HG03571 (cell line): ENCODE measurements around the gene JMJD1C.
"Not testable (repeated sequence)": the region's sequence is repeated elsewhere in the genome, so short reads cannot be mapped to it uniquely, and the experiment has no call there.

Experiments used
- ATAC-seq: cut with Tn5 transposase; IDR thresholded peaks from one replicate; pipeline ENCODE4 v1.9.1; 2021; ENCODE audit not compliant: unreplicated experiment

Gene JMJD1C

GRCh38 chr10:63368365-63368764 is 97.4 kb downstream of the JMJD1C start:
- ATAC-seq: no peak

- ATAC-seq: no peak
Measured at GRCh38 chr10:63366933-63367332, 98.8 kb downstream of the JMJD1C start.

- ATAC-seq: no peak
Measured at GRCh38 chr10:63365976-63366765, 99.6 kb downstream of the JMJD1C start.

GRCh38 chr10:63364918-63365317 is 100.9 kb downstream of the JMJD1C start:
- no peak for ATAC-seq

- ATAC-seq: no peak
Measured at GRCh38 chr10:63363951-63364350, 101.8 kb downstream of the JMJD1C start.

- no peak for ATAC-seq
Measured at GRCh38 chr10:63355682-63356081, 110.1 kb downstream of the JMJD1C start.

- ATAC-seq: no peak
Measured at GRCh38 chr10:63352976-63353375, 112.8 kb downstream of the JMJD1C start.

- ATAC-seq: no peak
Measured at GRCh38 chr10:63348245-63348850, 117.4 kb downstream of the JMJD1C start.

- ATAC-seq: no peak
Measured at GRCh38 chr10:63346015-63346441, 119.7 kb downstream of the JMJD1C start.

- ATAC-seq: no peak
Measured at GRCh38 chr10:63344269-63344668, 121.5 kb downstream of the JMJD1C start.

- ATAC-seq: no peak
Measured at GRCh38 chr10:63343476-63343875, 122.3 kb downstream of the JMJD1C start.

- not testable (repeated sequence) for ATAC-seq
Measured at GRCh38 chr10:63339640-63340039, 126.1 kb downstream of the JMJD1C start.

- ATAC-seq: no peak
Measured at GRCh38 chr10:63337455-63338251, 128.1 kb downstream of the JMJD1C start.

GRCh38 chr10:63331586-63331985 is 134.2 kb downstream of the JMJD1C start:
- no peak for ATAC-seq

- no peak for ATAC-seq
Measured at GRCh38 chr10:63324495-63324854, 141.3 kb downstream of the JMJD1C start.

- no peak for ATAC-seq
Measured at GRCh38 chr10:63323701-63324494, 141.9 kb downstream of the JMJD1C start.

- ATAC-seq: no peak
Measured at GRCh38 chr10:63320683-63321082, 145.1 kb downstream of the JMJD1C start.

GRCh38 chr10:63319231-63319630 is 146.5 kb downstream of the JMJD1C start:
- no peak for ATAC-seq

- no peak for ATAC-seq
Measured at GRCh38 chr10:63318491-63318890, 147.3 kb downstream of the JMJD1C start.

- ATAC-seq: no peak
Measured at GRCh38 chr10:63314020-63314419, 151.8 kb downstream of the JMJD1C start.
